ENCODE results near the gene IGFL2. TPM values are rescaled to one million over a fixed set of nuclear protein-coding genes. Genes with fewer than 3 reads are reported as not detected.

Gene IGFL2
- total and polyA plus RNA-seq, 10 of the 15 experiments (the other 5 are each of a cell fraction or from before 2014, with no cell fraction given) = 0.19 TPM; not detected in 9

GRCh38 chr19:46111376-46111775, 36.7 kb upstream of the IGFL2 start:
- no peak overlapping the region for H2AFZ ChIP-seq (ENCODE audit: control insufficient read depth, low read depth, low read length)
- TF ChIP-seq NFYA (IDR thresholded peaks at IDR 0.05; ENCODE audit: borderline replicate concordance, low read depth, low read length) = no peak
- no peak for TF ChIP-seq IKZF1 (conservative IDR thresholded peaks at IDR 0.05)
- no peak for TF ChIP-seq KDM1A (IDR thresholded peaks at IDR 0.05; ENCODE audit: borderline replicate concordance)
- no peak for TF ChIP-seq JUND (IDR thresholded peaks at IDR 0.05; ENCODE audit: low read depth, low read length)
- TF ChIP-seq YBX1 (IDR thresholded peaks at IDR 0.05) = no peak
- TF ChIP-seq E2F8 (IDR thresholded peaks at IDR 0.05; ENCODE audit: low read depth, partially characterized antibody) = no peak
- no peak for TF ChIP-seq CHD4 (IDR thresholded peaks at IDR 0.05)
- TF ChIP-seq ZZZ3 (IDR thresholded peaks at IDR 0.05; ENCODE audit: control insufficient read depth, insufficient read length, low read depth) = no peak
- TF ChIP-seq PML (IDR thresholded peaks at IDR 0.05; ENCODE audit: low read length) = no peak
- TF ChIP-seq RELA (IDR thresholded peaks at IDR 0.05; ENCODE audit: borderline replicate concordance, partially characterized antibody) = no peak
- TF ChIP-seq BRCA1 (IDR thresholded peaks at IDR 0.05; ENCODE audit: low read depth, low read length) = no peak
- TF ChIP-seq E2F4 (IDR thresholded peaks at IDR 0.05; ENCODE audit: low read depth, low read length) = no peak
- no peak for TF ChIP-seq MAX (IDR thresholded peaks at IDR 0.05; ENCODE audit: low read depth, low read length)
- no peak for TF ChIP-seq NFXL1 (IDR thresholded peaks at IDR 0.05; ENCODE audit: borderline replicate concordance)
- H3K27ac ChIP-seq (ENCODE audit: control insufficient read depth, insufficient read depth) = no peak overlapping the region
- FAIRE-seq (no peak), DNase-seq (ENCODE audit: low read depth, low spot score) (no peak), ATAC-seq (no peak)
- in situ Hi-C loops (cut with MboI) = no loop called here
- SMC1A ChIA-PET (ENCODE audit: uncharacterized antibody, unreplicated experiment) = interaction anchor here (1.0 kb wide), 1 partner anchor 9 kb away, joined by 3 read pairs; no protein-coding TSS in a partner anchor
- peaks cover 4% of the 10 kb centered on the region; the same call in 1 of the 2 replicates for H3K4me1 ChIP-seq (ENCODE audit: control insufficient read depth, insufficient read depth, low read length)
- H3K27me3 ChIP-seq (replicated peaks in 1 of 2; ENCODE audit: control insufficient read depth in 2 of 2, insufficient read depth in 2 of 2, low read length in 1 of 2) = no peaks in the 10 kb centered on the region; a peak in 1 of 4 replicates
- H3K79me2 ChIP-seq (ENCODE audit: control insufficient read depth, insufficient read depth, low read length) = no peaks in the 10 kb centered on the region
- intact Hi-C loops (cut with micrococcal nuclease; ENCODE audit: unreplicated experiment) = no loop called here
- H3K9ac ChIP-seq (ENCODE audit: control insufficient read depth, insufficient read depth, low read length) = no peak overlapping the region
- CTCF ChIA-PET = interaction anchor here (1.7 kb wide), 1 partner anchor 29 kb away, joined by 5 read pairs; no protein-coding TSS in a partner anchor
- no peak overlapping the region for H3K4me3 ChIP-seq
- WGBS (ENCODE audit: insufficient coverage, insufficient replicate concordance, low lambda C conversion rate, missing lambda C conversion rate) = 32% methylated on average over 3 of the region's 3 CpGs
- RAD21 ChIA-PET (ENCODE audit: unreplicated experiment) = no interaction called here
- POLR2A ChIA-PET = no interaction called here
- H3K9me3 ChIP-seq (replicated peaks; ENCODE audit: control insufficient read depth, insufficient read depth, low read length) = no peaks in the 10 kb centered on the region
- BruUV-seq (replicated peaks) = no TSS peak
- no peak overlapping the region for H3K4me2 ChIP-seq (ENCODE audit: control insufficient read depth, insufficient read depth)
- no peaks in the 10 kb centered on the region for H3K36me3 ChIP-seq (ENCODE audit: control insufficient read depth in 2 of 2, insufficient read depth in 2 of 2, low read length in 1 of 2)
- no peaks in the 10 kb centered on the region for H4K20me1 ChIP-seq (ENCODE audit: control insufficient read depth, insufficient read depth)
